ENCODE data around the gene ADRA2C.

DNA sequence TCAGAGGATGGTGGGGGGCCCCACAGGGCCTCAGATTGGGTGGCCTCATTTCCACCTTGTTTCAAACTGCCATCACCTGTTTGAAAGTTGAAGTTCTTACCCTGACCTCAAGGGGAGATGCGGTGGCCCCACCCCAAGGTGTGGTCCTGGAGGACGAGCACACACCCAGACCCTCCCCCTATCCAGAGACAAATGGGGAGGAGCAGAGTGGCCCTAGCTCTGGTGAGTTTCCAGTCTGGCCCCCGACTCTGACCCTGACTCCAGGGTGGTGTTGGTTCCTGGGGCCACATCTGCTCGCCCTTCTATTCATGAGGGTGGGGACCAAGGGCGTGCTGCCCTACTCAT lies 36.3 kb upstream of the ADRA2C start:
- TF ChIP-seq, protein P1, sequence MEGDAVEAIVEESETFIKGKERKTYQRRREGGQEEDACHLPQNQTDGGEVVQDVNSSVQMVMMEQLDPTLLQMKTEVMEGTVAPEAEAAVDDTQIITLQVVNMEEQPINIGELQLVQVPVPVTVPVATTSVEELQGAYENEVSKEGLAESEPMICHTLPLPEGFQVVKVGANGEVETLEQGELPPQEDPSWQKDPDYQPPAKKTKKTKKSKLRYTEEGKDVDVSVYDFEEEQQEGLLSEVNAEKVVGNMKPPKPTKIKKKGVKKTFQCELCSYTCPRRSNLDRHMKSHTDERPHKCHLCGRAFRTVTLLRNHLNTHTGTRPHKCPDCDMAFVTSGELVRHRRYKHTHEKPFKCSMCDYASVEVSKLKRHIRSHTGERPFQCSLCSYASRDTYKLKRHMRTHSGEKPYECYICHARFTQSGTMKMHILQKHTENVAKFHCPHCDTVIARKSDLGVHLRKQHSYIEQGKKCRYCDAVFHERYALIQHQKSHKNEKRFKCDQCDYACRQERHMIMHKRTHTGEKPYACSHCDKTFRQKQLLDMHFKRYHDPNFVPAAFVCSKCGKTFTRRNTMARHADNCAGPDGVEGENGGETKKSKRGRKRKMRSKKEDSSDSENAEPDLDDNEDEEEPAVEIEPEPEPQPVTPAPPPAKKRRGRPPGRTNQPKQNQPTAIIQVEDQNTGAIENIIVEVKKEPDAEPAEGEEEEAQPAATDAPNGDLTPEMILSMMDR (conservative IDR thresholded peaks at IDR 0.05; ENCODE audit: low read length) = no peak
- TF ChIP-seq EZH2phosphoT487 (IDR thresholded peaks at IDR 0.05; ENCODE audit: borderline replicate concordance, low read depth, low read length) = no peak

Data from OCI-LY7 (cell line).